Astrocyte (in vitro differentiated cells and primary cell): ENCODE results near the gene BUD13. TPM values are rescaled to one million over a fixed set of nuclear protein-coding genes. Genes with fewer than 3 reads are reported as not detected.
A peak's percentile ranks its signal among the peaks of the same experiment; 100 is the strongest.

Source experiments
- DNase-seq: peaks from one replicate; pipeline ENCODE4 v3.0.0-alpha.2; 2010; ENCODE audit warnings: low read depth
- FAIRE-seq: peaks from 2 replicates; lab custom pipeline; 2011; peaks lifted over from hg19 to GRCh38; lab: Jason Lieb, UNC
- H2AFZ ChIP-seq: 2 replicates; pipeline ENCODE4 v1.6.0; 2012; ENCODE audit warnings: low read depth, low read length, inconsistent platforms
- H3K27ac ChIP-seq: 2 replicates; pipeline ENCODE4 v1.5.1; 2011; ENCODE audit warnings: low read depth, low read length, inconsistent platforms
- H3K27me3 ChIP-seq: 2 replicates; pipeline ENCODE4 v1.6.0; 2011; ENCODE audit warnings: low read length, inconsistent platforms; ENCODE audit not compliant: insufficient read depth
- H3K36me3 ChIP-seq: 2 replicates; pipeline ENCODE4 v1.5.1; 2011; ENCODE audit warnings: low read length, inconsistent platforms; ENCODE audit not compliant: insufficient read depth
- H3K4me1 ChIP-seq: 2 replicates; pipeline ENCODE4 v1.5.1; 2011; ENCODE audit warnings: low read length, inconsistent platforms; ENCODE audit not compliant: insufficient read depth
- H3K4me2 ChIP-seq: 2 replicates; pipeline ENCODE4 v1.6.0; 2012; ENCODE audit warnings: low read length, inconsistent platforms
- H3K4me3 ChIP-seq: 2 replicates; pipeline ENCODE4 v1.5.1; 2011; ENCODE audit warnings: low read depth, mild to moderate bottlenecking, low read length, inconsistent platforms; ENCODE audit not compliant: insufficient read depth
- H3K79me2 ChIP-seq: 2 replicates; pipeline ENCODE4 v1.6.0; 2012; ENCODE audit warnings: mild to moderate bottlenecking, low read length, inconsistent platforms; ENCODE audit not compliant: insufficient read depth
- H3K9ac ChIP-seq: 2 replicates; pipeline ENCODE4 v1.6.0; 2012; ENCODE audit warnings: mild to moderate bottlenecking, low read length, inconsistent platforms
- H3K9me3 ChIP-seq: 2 replicates; pipeline ENCODE4 v1.5.1; 2012; ENCODE audit warnings: low read depth, mild to moderate bottlenecking, low read length, inconsistent platforms; ENCODE audit not compliant: insufficient read depth
- H4K20me1 ChIP-seq: 2 replicates; pipeline ENCODE4 v1.6.0; 2012; ENCODE audit warnings: low read length, inconsistent platforms; ENCODE audit not compliant: insufficient read depth
- H3K27ac Mint-ChIP-seq: one replicate; pipeline ENCODE4 v1.8.0; 2021; ENCODE audit warnings: mild to moderate bottlenecking, mixed read lengths; ENCODE audit not compliant: unreplicated experiment
- H3K27me3 Mint-ChIP-seq: one replicate; pipeline ENCODE4 v1.8.0; 2021; ENCODE audit warnings: low read depth, mixed read lengths; ENCODE audit not compliant: unreplicated experiment
- H3K36me3 Mint-ChIP-seq: one replicate; pipeline ENCODE4 v1.8.0; 2021; ENCODE audit warnings: low read depth, mixed read lengths; ENCODE audit not compliant: unreplicated experiment
- H3K4me1 Mint-ChIP-seq: one replicate; pipeline ENCODE4 v1.8.0; 2021; ENCODE audit warnings: low read depth, mixed read lengths; ENCODE audit not compliant: unreplicated experiment
- H3K4me3 Mint-ChIP-seq: one replicate; pipeline ENCODE4 v1.8.0; 2021; ENCODE audit warnings: mild to moderate bottlenecking, moderate library complexity, mixed read lengths; ENCODE audit not compliant: unreplicated experiment
- H3K9me3 Mint-ChIP-seq: one replicate; pipeline ENCODE4 v1.8.0; 2021; ENCODE audit warnings: mild to moderate bottlenecking, mixed read lengths; ENCODE audit not compliant: unreplicated experiment
- CTCF ChIP-seq: IDR thresholded peaks from 2 replicates; pipeline ENCODE4 v1.5.1; 2011; ENCODE audit warnings: low read depth, mild to moderate bottlenecking, inconsistent platforms, low read length, moderate library complexity; ENCODE audit not compliant: insufficient read depth
- EZH2 ChIP-seq: IDR thresholded peaks from 2 replicates; pipeline ENCODE4 v1.6.1; 2012; ENCODE audit warnings: mild to moderate bottlenecking, low read length, inconsistent platforms; ENCODE audit not compliant: insufficient read depth
- total RNA-seq: library from RNA; stranded (reverse); gene quantifications from 2 replicates; pipeline ENCODE4 v1.2.1, GENCODE V29; 2021

Gene BUD13
- total RNA-seq, 1 donor from 2014 or later: 9.3 TPM

- no peak overlapping the region for H3K4me3 Mint-ChIP-seq
- H3K27me3 Mint-ChIP-seq: peaks cover 22% of the 10 kb centered on the region
- Histone ChIP-seq H3K9ac (no peak overlapping the region), H3K4me3 (no peak overlapping the region), H3K27ac (no peak overlapping the region), H3K79me2 (no peaks in the 10 kb centered on the region), H3K27me3 (peaks cover 14% of the 10 kb centered on the region), H3K9me3 (no peaks in the 10 kb centered on the region), H3K4me2 (peak overlapping the region; percentile 3), H4K20me1 (no peaks in the 10 kb centered on the region), H2AFZ (no peak overlapping the region), H3K4me1 (peaks cover 2% of the 10 kb centered on the region), H3K36me3 (no peaks in the 10 kb centered on the region)
- no peaks in the 10 kb centered on the region for H3K9me3 Mint-ChIP-seq
- no peak overlapping the region for H3K27ac Mint-ChIP-seq
- no peak for FAIRE-seq
- peaks cover 6% of the 10 kb centered on the region for H3K36me3 Mint-ChIP-seq
- DNase-seq: peak; percentile 7
- peaks cover 10% of the 10 kb centered on the region for H3K4me1 Mint-ChIP-seq
- TF ChIP-seq EZH2 (no peak), CTCF (no peak)
Observed at GRCh38 chr11:116731097-116731761, 41.6 kb downstream of the BUD13 start.

- no peak overlapping the region for H2AFZ ChIP-seq
- no peak for DNase-seq
- no peak for FAIRE-seq
- Mint-ChIP-seq H3K27ac (no peak overlapping the region), H3K36me3 (peaks cover 6% of the 10 kb centered on the region), H3K4me3 (no peak overlapping the region), H3K9me3 (no peaks in the 10 kb centered on the region), H3K4me1 (peaks cover 13% of the 10 kb centered on the region), H3K27me3 (peaks cover 23% of the 10 kb centered on the region)
- H3K9ac ChIP-seq: no peak overlapping the region
- TF ChIP-seq EZH2 (no peak), CTCF (no peak)
- H3K27me3 ChIP-seq: peaks cover 14% of the 10 kb centered on the region
- no peaks in the 10 kb centered on the region for H3K79me2 ChIP-seq
- no peaks in the 10 kb centered on the region for H4K20me1 ChIP-seq
- no peak overlapping the region for H3K4me3 ChIP-seq
- no peaks in the 10 kb centered on the region for H3K9me3 ChIP-seq
- no peaks in the 10 kb centered on the region for H3K36me3 ChIP-seq
- no peak overlapping the region for H3K4me2 ChIP-seq
- H3K4me1 ChIP-seq: peaks cover 2% of the 10 kb centered on the region
- no peak overlapping the region for H3K27ac ChIP-seq
Observed at GRCh38 chr11:116730601-116731000, 42.2 kb downstream of the BUD13 start.

GRCh38 chr11:116730241-116730561 lies 42.6 kb downstream of the BUD13 start:
- Mint-ChIP-seq H3K4me1 (peaks cover 13% of the 10 kb centered on the region), H3K27ac (no peak overlapping the region), H3K4me3 (no peak overlapping the region), H3K36me3 (peaks cover 6% of the 10 kb centered on the region), H3K27me3 (peaks cover 23% of the 10 kb centered on the region), H3K9me3 (no peaks in the 10 kb centered on the region)
- DNase-seq: no peak
- no peak overlapping the region for H2AFZ ChIP-seq
- H3K27me3 ChIP-seq: peaks cover 14% of the 10 kb centered on the region
- no peaks in the 10 kb centered on the region for H3K9me3 ChIP-seq
- H4K20me1 ChIP-seq: no peaks in the 10 kb centered on the region
- H3K4me3 ChIP-seq: no peak overlapping the region
- H3K9ac ChIP-seq: no peak overlapping the region
- no peak overlapping the region for H3K27ac ChIP-seq
- no peaks in the 10 kb centered on the region for H3K36me3 ChIP-seq
- H3K4me2 ChIP-seq: no peak overlapping the region
- H3K79me2 ChIP-seq: no peaks in the 10 kb centered on the region
- TF ChIP-seq EZH2 (no peak), CTCF (no peak)
- no peak for FAIRE-seq
- peaks cover 2% of the 10 kb centered on the region for H3K4me1 ChIP-seq
